HepG2 (cell line): ENCODE results near the gene SLC43A3. TPM values are rescaled to one million over a fixed set of nuclear protein-coding genes. Genes with fewer than 3 reads are reported as not detected.

Experiments
- ATAC-seq: fragments of 200-7000 bp; cut with Tn5 transposase; 3 replicates; pipeline ENCODE4 v1.9.1; 2020; ENCODE audit warnings: mild to moderate bottlenecking, moderate library complexity
- BruUV-seq: library from RNA; stranded (reverse); fragments of 400-500 nt; replicated peaks from 2 replicates; lab custom pipeline; 2021; lab: Mats Ljungman, UMichigan
- CTCF ChIA-PET: fragments of 300-600 bp; formaldehyde crosslinking; extraction: SDS; loops from one replicate; lab custom pipeline; 2021; ENCODE audit warnings: low total read pairs, inconsistent platforms, low intra/inter-chr PET ratio; lab: Yijun Ruan, JAX
- POLR2A ChIA-PET: fragments of 350-600 bp; sonication (Branson Sonifier 250); formaldehyde crosslinking; loops from one replicate; lab custom pipeline; 2020; ENCODE audit warnings: antibody characterized with exemption, inconsistent platforms; lab: Yijun Ruan, JAX
- DNase-seq: peaks from one replicate; pipeline ENCODE4 v3.0.0-alpha.2; 2015; ENCODE audit warnings: low spot score
- FAIRE-seq: peaks from 3 replicates; lab custom pipeline; 2011; peaks lifted over from hg19 to GRCh38; lab: Jason Lieb, UNC
- H2AFZ ChIP-seq: one replicate; pipeline ENCODE4 v1.6.1; 2011; ENCODE audit warnings: low read length, inconsistent platforms
- H3K27ac ChIP-seq: fragments of 300-600 bp; 3 replicates; pipeline ENCODE4 v1.8.0; 2011; ENCODE audit warnings: mixed run types, mild to moderate bottlenecking, mixed read lengths, low read length, inconsistent platforms; ENCODE audit not compliant: insufficient read depth; ENCODE audit errors: extremely low read length
- H3K27me3 ChIP-seq, 2 experiments: fragments of 200-600 bp in 1 of 2; 2 replicates in 1 of 2; 3 replicates in 1 of 2; pipeline versions ENCODE4 v1.6.0 to v1.8.0; 2011; ENCODE audit warnings: low read length in 2 of 2, mild to moderate bottlenecking in 2 of 2, moderate library complexity in 2 of 2, inconsistent platforms in 1 of 2; ENCODE audit not compliant: insufficient read depth in 2 of 2, control insufficient read depth in 1 of 2
- H3K36me3 ChIP-seq, 2 experiments: fragments of 200-600 bp in 1 of 2; replicated peaks in 1 of 2; 2 replicates in 1 of 2; 3 replicates in 1 of 2; pipeline versions ENCODE4 v1.5.1 to v1.8.0; 2011; ENCODE audit warnings: low read length in 2 of 2, inconsistent platforms in 1 of 2; ENCODE audit not compliant: insufficient read depth in 2 of 2, control insufficient read depth in 1 of 2
- H3K4me1 ChIP-seq: 2 replicates; pipeline ENCODE4 v1.5.1; 2012; ENCODE audit warnings: low read length, inconsistent platforms; ENCODE audit not compliant: insufficient read depth
- H3K4me2 ChIP-seq: 2 replicates; pipeline ENCODE4 v1.6.0; 2011; ENCODE audit warnings: low read depth, low read length, inconsistent platforms
- H3K4me3 ChIP-seq, 3 experiments: fragments of 200-600 bp in 1 of 3; sonication (generic), shearing (Covaris generic) in 1 of 3; replicated peaks in 1 of 3; 2 replicates each; pipeline ENCODE4 v1.5.1; 2011 to 2016; ENCODE audit warnings: low read length in 3 of 3, inconsistent platforms in 2 of 3, low read depth in 2 of 3, mild to moderate bottlenecking in 2 of 3, control low read depth in 1 of 3, mixed read lengths in 1 of 3; ENCODE audit not compliant: insufficient read depth in 1 of 3
- H3K79me2 ChIP-seq: one replicate; pipeline ENCODE4 v1.6.1; 2011; ENCODE audit warnings: low read length, inconsistent platforms; ENCODE audit not compliant: insufficient read depth
- H3K9ac ChIP-seq: 2 replicates; pipeline ENCODE4 v1.6.0; 2011; ENCODE audit warnings: mild to moderate bottlenecking, low read depth, low read length, inconsistent platforms; ENCODE audit not compliant: insufficient read depth
- H3K9me3 ChIP-seq: 2 replicates; pipeline ENCODE4 v1.5.1; 2012; ENCODE audit warnings: mild to moderate bottlenecking, low read length
- H4K20me1 ChIP-seq: 2 replicates; pipeline ENCODE4 v1.6.0; 2011; ENCODE audit warnings: inconsistent platforms, mild to moderate bottlenecking, low read length, moderate library complexity; ENCODE audit not compliant: insufficient read depth
- CEBPB ChIP-seq: IDR thresholded peaks from 2 replicates; pipeline ENCODE4 v1.6.1; 2011; ENCODE audit warnings: low read depth, low read length, improper control_type of control experiment, borderline replicate concordance
- CHD4 ChIP-seq: fragments of 200-600 bp; sonication (generic); IDR thresholded peaks from 2 replicates; pipeline ENCODE4 v1.7.0; 2017; ENCODE audit warnings: mild to moderate bottlenecking, low read length, borderline replicate concordance
- RFX1 ChIP-seq: fragments of 450-650 bp; IDR thresholded peaks from 2 replicates; pipeline ENCODE4 v1.6.1; 2017
- ZBED4 ChIP-seq: sonication (generic); formaldehyde crosslinking; IDR thresholded peaks from 2 replicates; pipeline ENCODE4 v1.4.0; 2020; ENCODE audit warnings: missing genetic modification reagents, borderline replicate concordance
- ZNF264 ChIP-seq: sonication (generic); formaldehyde crosslinking; IDR thresholded peaks from 2 replicates; pipeline ENCODE4 v1.4.0; 2020; ENCODE audit warnings: missing genetic modification reagents
- ZNF274 ChIP-seq: sonication (generic); formaldehyde crosslinking; IDR thresholded peaks from 2 replicates; pipeline ENCODE4 v1.5.1; 2020; ENCODE audit warnings: mild to moderate bottlenecking, missing genetic modification reagents
- ZNF547 ChIP-seq: sonication (generic); formaldehyde crosslinking; IDR thresholded peaks from 2 replicates; pipeline ENCODE4 v1.5.1; 2020; ENCODE audit warnings: mild to moderate bottlenecking, missing genetic modification reagents
- ZNF768 ChIP-seq: sonication (generic); formaldehyde crosslinking; IDR thresholded peaks from 2 replicates; pipeline ENCODE4 v1.4.0; 2020; ENCODE audit warnings: missing genetic modification reagents
- WGBS: methylation state at CpG from one replicate; pipeline ENCODE4 v1.1.6; 2017; ENCODE audit warnings: low lambda C conversion rate; 5-methylcytosine and 5-hydroxymethylcytosine counted together
- in situ Hi-C: cut with HindIII; loops from 2 replicates; pipeline ENCODE4 v1.10.0; 2017; ENCODE audit warnings: low pct_unique_long_range_greater_than_20kb; ENCODE audit not compliant: extremely low pct_ligation_motif_present
- intact Hi-C: fragments of 100-400 bp; cut with micrococcal nuclease; formaldehyde crosslinking; loops from one replicate; pipeline ENCODE4 v1.10.0; 2022; ENCODE audit not compliant: unreplicated experiment
- polyA plus RNA-seq, 8 experiments: library from polyadenylated mRNA; depleted of rRNA in 3 of 8; stranded (reverse) in 7 of 8; unstranded in 1 of 8; fragments of >200 nt; fragmentation: Illumina TruSeq in 4 of 8; extraction: Trizol in 4 of 8; gene quantifications; 2 replicates each; pipeline versions ENCODE4 v1.2.1 to v1.2.3, GENCODE V29; 2011 to 2016; ENCODE audit warnings: low read depth in 4 of 8, missing spikeins in 1 of 8, mixed read lengths in 1 of 8; ENCODE audit not compliant: insufficient read depth in 1 of 8
- total RNA-seq, 5 experiments: library from RNA; depleted of rRNA; stranded (reverse); fragments of >200 nt; fragmentation: Illumina TruSeq; extraction: Trizol; gene quantifications; 2 replicates each; pipeline ENCODE4 v1.2.3, GENCODE V29; 2016; ENCODE audit warnings: low read depth in 1 of 5

Gene SLC43A3
- total and polyA plus RNA-seq, 2 of the 13 experiments (the other 11 are each of a cell fraction or from before 2014, with no cell fraction given) = 2.6 TPM; not detected in 1

- in situ Hi-C loops (no loop called here), intact Hi-C loops (no loop called here)
- Histone ChIP-seq H3K9ac (no peak overlapping the region), H2AFZ (no peak overlapping the region), H3K4me3 (0 out of 6 replicates have a peak overlapping the region, but pooled peaks of 1 of the 3 experiments have one; percentile 12), H3K4me2 (peak overlapping the region; percentile 24; the same call in 1 of the 2 replicates), H4K20me1 (no peaks in the 10 kb centered on the region), H3K4me1 (peaks cover 39% of the 10 kb centered on the region), H3K79me2 (no peaks in the 10 kb centered on the region), H3K9me3 (no peaks in the 10 kb centered on the region), H3K36me3 (no peaks in the 10 kb centered on the region), H3K27me3 (peaks cover 2% of the 10 kb centered on the region in 2 experiments; a peak in 2 of 5 replicates), H3K27ac (no peak overlapping the region)
- POLR2A ChIA-PET = no interaction called here
- FAIRE-seq = no peak
- ATAC-seq = no peak
- no TSS peak for BruUV-seq
- peak; percentile 11; the same call in 1 of the 2 replicates for TF ChIP-seq ZNF547 (CRISPR knock-in tag)
- TF ChIP-seq ZNF768 (CRISPR knock-in tag) = peak; percentile 19; the same call in 1 of the 2 replicates
- TF ChIP-seq CEBPB = no peak
- no peak for TF ChIP-seq ZNF264 (CRISPR knock-in tag)
- TF ChIP-seq CHD4 = no peak
- no peak for TF ChIP-seq ZNF274
- TF ChIP-seq RFX1 = no peak
- no peak for TF ChIP-seq ZBED4 (CRISPR knock-in tag)
- CTCF ChIA-PET = no interaction called here
- no peak for DNase-seq
- 65% methylated on average over 6 of the region's 9 CpGs for WGBS
Observed at GRCh38 chr11:57424137-57424791, 2.7 kb downstream of the SLC43A3 start.
